Measurements from ENCODE around the gene HOTAIR. TPM values are rescaled to one million over a fixed set of nuclear protein-coding genes. Genes with fewer than 3 reads are reported as not detected.

HOTAIR gene
- total RNA-seq, 1 experiment from 2014 or later = not detected

DNA sequence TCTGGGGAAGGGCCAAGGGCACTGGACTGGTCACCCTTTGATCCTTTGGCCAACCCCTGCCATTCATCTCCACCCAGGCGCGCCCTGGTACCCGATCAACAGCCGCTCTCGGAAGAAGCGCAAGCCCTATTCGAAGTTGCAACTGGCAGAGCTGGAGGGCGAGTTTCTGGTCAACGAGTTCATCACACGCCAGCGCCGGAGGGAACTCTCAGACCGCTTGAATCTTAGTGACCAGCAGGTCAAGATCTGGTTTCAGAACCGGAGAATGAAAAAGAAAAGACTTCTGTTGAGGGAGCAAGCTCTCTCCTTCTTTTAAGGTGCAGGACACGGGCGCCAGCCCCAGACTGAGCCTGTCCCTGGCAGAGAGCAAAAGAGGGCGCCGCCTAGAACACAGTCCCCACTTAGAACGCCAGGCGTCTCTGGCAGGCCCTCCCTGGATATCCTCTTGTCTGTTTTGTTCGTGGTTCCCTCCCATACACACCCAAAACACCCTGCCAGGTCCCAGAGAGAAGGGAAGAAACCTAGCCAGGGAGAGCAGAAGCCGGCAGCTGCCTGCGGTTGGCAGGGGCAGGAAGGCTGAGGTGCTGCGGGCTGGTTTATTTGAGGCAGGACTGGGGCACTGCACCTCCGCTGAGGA is 18.4 kb downstream of the HOTAIR start (continued):
- TF ChIP-seq TEAD4 (CRISPR knock-in tag; IDR thresholded peaks at IDR 0.05) (no peak), STAT6 (CRISPR knock-in tag; conservative IDR thresholded peaks at IDR 0.05; ENCODE audit: low read depth) (no peak), ZNF671 (CRISPR knock-in tag; IDR thresholded peaks at IDR 0.05) (no peak), FOXP1 (CRISPR knock-in tag; IDR thresholded peaks at IDR 0.05; ENCODE audit: borderline replicate concordance) (no peak), ERG (CRISPR knock-in tag; IDR thresholded peaks at IDR 0.05) (no peak), ZNF416 (CRISPR knock-in tag; IDR thresholded peaks at IDR 0.05) (no peak)
- TF ChIP-seq, protein P1, sequence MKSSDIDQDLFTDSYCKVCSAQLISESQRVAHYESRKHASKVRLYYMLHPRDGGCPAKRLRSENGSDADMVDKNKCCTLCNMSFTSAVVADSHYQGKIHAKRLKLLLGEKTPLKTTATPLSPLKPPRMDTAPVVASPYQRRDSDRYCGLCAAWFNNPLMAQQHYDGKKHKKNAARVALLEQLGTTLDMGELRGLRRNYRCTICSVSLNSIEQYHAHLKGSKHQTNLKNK (CRISPR knock-in tag; IDR thresholded peaks at IDR 0.05) = no peak
- TF ChIP-seq, protein P2, sequence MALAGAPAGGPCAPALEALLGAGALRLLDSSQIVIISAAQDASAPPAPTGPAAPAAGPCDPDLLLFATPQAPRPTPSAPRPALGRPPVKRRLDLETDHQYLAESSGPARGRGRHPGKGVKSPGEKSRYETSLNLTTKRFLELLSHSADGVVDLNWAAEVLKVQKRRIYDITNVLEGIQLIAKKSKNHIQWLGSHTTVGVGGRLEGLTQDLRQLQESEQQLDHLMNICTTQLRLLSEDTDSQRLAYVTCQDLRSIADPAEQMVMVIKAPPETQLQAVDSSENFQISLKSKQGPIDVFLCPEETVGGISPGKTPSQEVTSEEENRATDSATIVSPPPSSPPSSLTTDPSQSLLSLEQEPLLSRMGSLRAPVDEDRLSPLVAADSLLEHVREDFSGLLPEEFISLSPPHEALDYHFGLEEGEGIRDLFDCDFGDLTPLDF (CRISPR knock-in tag; IDR thresholded peaks at IDR 0.05) = no peak
- TF ChIP-seq, protein P3, sequence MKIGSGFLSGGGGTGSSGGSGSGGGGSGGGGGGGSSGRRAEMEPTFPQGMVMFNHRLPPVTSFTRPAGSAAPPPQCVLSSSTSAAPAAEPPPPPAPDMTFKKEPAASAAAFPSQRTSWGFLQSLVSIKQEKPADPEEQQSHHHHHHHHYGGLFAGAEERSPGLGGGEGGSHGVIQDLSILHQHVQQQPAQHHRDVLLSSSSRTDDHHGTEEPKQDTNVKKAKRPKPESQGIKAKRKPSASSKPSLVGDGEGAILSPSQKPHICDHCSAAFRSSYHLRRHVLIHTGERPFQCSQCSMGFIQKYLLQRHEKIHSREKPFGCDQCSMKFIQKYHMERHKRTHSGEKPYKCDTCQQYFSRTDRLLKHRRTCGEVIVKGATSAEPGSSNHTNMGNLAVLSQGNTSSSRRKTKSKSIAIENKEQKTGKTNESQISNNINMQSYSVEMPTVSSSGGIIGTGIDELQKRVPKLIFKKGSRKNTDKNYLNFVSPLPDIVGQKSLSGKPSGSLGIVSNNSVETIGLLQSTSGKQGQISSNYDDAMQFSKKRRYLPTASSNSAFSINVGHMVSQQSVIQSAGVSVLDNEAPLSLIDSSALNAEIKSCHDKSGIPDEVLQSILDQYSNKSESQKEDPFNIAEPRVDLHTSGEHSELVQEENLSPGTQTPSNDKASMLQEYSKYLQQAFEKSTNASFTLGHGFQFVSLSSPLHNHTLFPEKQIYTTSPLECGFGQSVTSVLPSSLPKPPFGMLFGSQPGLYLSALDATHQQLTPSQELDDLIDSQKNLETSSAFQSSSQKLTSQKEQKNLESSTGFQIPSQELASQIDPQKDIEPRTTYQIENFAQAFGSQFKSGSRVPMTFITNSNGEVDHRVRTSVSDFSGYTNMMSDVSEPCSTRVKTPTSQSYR (CRISPR knock-in tag; IDR thresholded peaks at IDR 0.05) = no peak

- Mint-ChIP-seq H3K4me1 (peaks cover 25% of the 10 kb centered on the region), H3K4me3 (peak overlapping the region; percentile 33; the same call in 1 of the 2 replicates), H3K27ac (no peak overlapping the region), H3K9me3 (no peaks in the 10 kb centered on the region), H3K27me3 (ENCODE audit: low read depth) (peaks cover 100% of the 10 kb centered on the region), H3K36me3 (no peaks in the 10 kb centered on the region)
- CTCF ChIA-PET = interaction anchor here (0.9 to 1.5 kb wide), 4 partner anchors 10 to 254 kb away, joined by 3 to 4 read pairs (median 3); partner anchors contain the start of gene HOXC10
- DNase-seq (ENCODE audit: low spot score) (no peak), ATAC-seq (no peak)
- POLR2A ChIA-PET = no interaction called here
- TF ChIP-seq OVOL2 (CRISPR knock-in tag; IDR thresholded peaks at IDR 0.05; ENCODE audit: borderline replicate concordance) (no peak), KAT7 (CRISPR knock-in tag; IDR thresholded peaks at IDR 0.05; ENCODE audit: borderline replicate concordance) (no peak), FOXP1 (CRISPR knock-in tag; IDR thresholded peaks at IDR 0.05; ENCODE audit: borderline replicate concordance) (no peak), SMAD3 (CRISPR knock-in tag; IDR thresholded peaks at IDR 0.05; ENCODE audit: borderline replicate concordance) (no peak)
Measured at GRCh38 chr12:53955776-53956250, 18.9 kb downstream of the HOTAIR start.

GRCh38 chr12:53955036-53955775 is 19.5 kb downstream of the HOTAIR start:
- no peaks in the 10 kb centered on the region for H3K36me3 Mint-ChIP-seq
- H3K9me3 Mint-ChIP-seq = no peaks in the 10 kb centered on the region
- POLR2A ChIA-PET = no interaction called here
- no peak for TF ChIP-seq NR3C1 (CRISPR knock-in tag; conservative IDR thresholded peaks at IDR 0.05; ENCODE audit: low read depth)
- TF ChIP-seq, protein P4, sequence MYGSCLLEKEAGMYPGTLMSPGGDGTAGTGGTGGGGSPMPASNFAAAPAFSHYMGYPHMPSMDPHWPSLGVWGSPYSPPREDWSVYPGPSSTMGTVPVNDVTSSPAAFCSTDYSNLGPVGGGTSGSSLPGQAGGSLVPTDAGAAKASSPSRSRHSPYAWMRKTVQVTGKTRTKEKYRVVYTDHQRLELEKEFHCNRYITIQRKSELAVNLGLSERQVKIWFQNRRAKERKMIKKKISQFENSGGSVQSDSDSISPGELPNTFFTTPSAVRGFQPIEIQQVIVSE (CRISPR knock-in tag; IDR thresholded peaks at IDR 0.05; ENCODE audit: borderline replicate concordance) = no peak
- no peak for TF ChIP-seq JUN (CRISPR knock-in tag; IDR thresholded peaks at IDR 0.05)
- CTCF ChIA-PET = interaction anchor here (0.6 to 1.5 kb wide), 4 partner anchors 11 to 253 kb away, joined by 3 to 4 read pairs (median 4); partner anchors contain the start of gene HOXC10
- DNase-seq (ENCODE audit: low spot score) = peak; percentile 41
- H3K27ac Mint-ChIP-seq = no peak overlapping the region
- H3K27me3 Mint-ChIP-seq (ENCODE audit: low read depth) = peaks cover 100% of the 10 kb centered on the region
- no peak for ATAC-seq
- peaks cover 25% of the 10 kb centered on the region for H3K4me1 Mint-ChIP-seq
- H3K4me3 Mint-ChIP-seq = no peak overlapping the region; the same call in 1 of the 2 replicates

Data from WTC11 (cell line).